ENCODE results near the gene SPINK7. TPM values are rescaled to one million over a fixed set of nuclear protein-coding genes. Genes with fewer than 3 reads are reported as not detected.
"Not testable (repeated sequence)": the region's sequence is repeated elsewhere in the genome, so short reads cannot be mapped to it uniquely, and the experiment has no call there.

SPINK7 gene
- not detected for total RNA-seq
- not detected for polyA plus RNA-seq
- long read RNA-seq, donor 1, result 0 reads
- long read RNA-seq, donor 2, result 0 reads
- long read RNA-seq, donor 3, result 0 reads

- H3K4me3 ChIP-seq, result no peak within 1 kb of the TSS
- H3K27ac ChIP-seq, result no peak within 1 kb of the TSS
- H3K4me1 ChIP-seq, result peaks cover 0 to 11% (median 0%) of the 10 kb centered on the region in 9 donors
- WGBS, 2 donors, result 73% methylated on average over 3 of the region's 3 CpGs
- intact Hi-C loops (cut with DNase I), result no loop called here
- no peak for TF ChIP-seq CTCF (IDR thresholded peaks at IDR 0.05)
- no peaks in the 10 kb centered on the region for H3K27me3 ChIP-seq
- H3K9me3 ChIP-seq, result no peaks in the 10 kb centered on the region
- ATAC-seq (no peak), DNase-seq (no peak)
- no peaks in the 10 kb centered on the region for H3K36me3 ChIP-seq
These were observed at the start of gene SPINK7 for GRCh38 chr5:148312153-148312552. SPINK7 (plus strand) TSS chr5:148312423; CDS start chr5:148312484, 61 bp downstream.

GRCh38 chr5:148267962-148268361 is 44.3 kb upstream of the SPINK7 start:
- H3K36me3 ChIP-seq, result no peaks in the 10 kb centered on the region
- ATAC-seq, result no peak
- 72 to 75% methylated on average over 3 of the region's 3 CpGs for WGBS, 2 donors
- H3K4me1 ChIP-seq, result no peaks in the 10 kb centered on the region
- H3K27me3 ChIP-seq, result no peaks in the 10 kb centered on the region
- no peak for DNase-seq
- peaks cover 0 to 14% (median 4%) of the 10 kb centered on the region in 11 donors for H3K9me3 ChIP-seq
- intact Hi-C loops (cut with DNase I), result no loop called here
- TF ChIP-seq CTCF (IDR thresholded peaks at IDR 0.05), result no peak
- no peak overlapping the region for H3K27ac ChIP-seq
- H3K4me3 ChIP-seq, result no peak overlapping the region

- Histone ChIP-seq H3K9me3 (peaks cover 0 to 14% (median 4%) of the 10 kb centered on the region in 11 donors), H3K4me1 (no peaks in the 10 kb centered on the region), H3K27ac (no peak within 1 kb of the TSS), H3K36me3 (no peaks in the 10 kb centered on the region), H3K27me3 (no peaks in the 10 kb centered on the region), H3K4me3 (no peak within 1 kb of the TSS)
- intact Hi-C loops (cut with DNase I), result no loop called here
- TF ChIP-seq CTCF (IDR thresholded peaks at IDR 0.05), result no peak
- peak in 2 of 8 donors; percentile 64 to 71 for ATAC-seq
- DNase-seq, result no peak
- WGBS, 2 donors, result 76 to 84% methylated on average over 4 of the region's 4 CpGs
These were observed 43.7 kb upstream of the SPINK7 start, which contains the start of gene SPINK13 for GRCh38 chr5:148268566-148268965. SPINK13 (plus strand) TSS chr5:148268794; CDS start chr5:148270073, 1,279 bp downstream.

- H3K9me3 ChIP-seq, result peaks cover 0 to 55% (median 28%) of the 10 kb centered on the region in 11 donors
- H3K4me1 ChIP-seq; ATAC-seq; DNase-seq; H3K4me3 ChIP-seq; intact Hi-C loops (cut with DNase I); H3K36me3 ChIP-seq; H3K27ac ChIP-seq; H3K27me3 ChIP-seq: not testable (repeated sequence)
- 95% methylated on average over 2 of the region's 2 CpGs for WGBS, 2 donors
These were observed 37.1 kb upstream of the SPINK7 start for GRCh38 chr5:148275129-148275528.

GRCh38 chr5:148280893-148281292 is 31.3 kb upstream of the SPINK7 start:
- not testable (repeated sequence) for H3K27me3 ChIP-seq, H3K4me1 ChIP-seq, ATAC-seq, H3K27ac ChIP-seq, DNase-seq, H3K4me3 ChIP-seq
- intact Hi-C loops (cut with DNase I), result loop anchor here in 1 of 10 donors (10.0 kb wide), 1 partner anchor 444 kb away; no protein-coding TSS in a partner anchor
- peaks cover 0 to 12% (median 0%) of the 10 kb centered on the region in 9 donors for H3K36me3 ChIP-seq
- WGBS, 2 donors, result 39 to 53% methylated on average over 5 of the region's 5 CpGs
- peaks cover 0 to 59% (median 23%) of the 10 kb centered on the region in 11 donors for H3K9me3 ChIP-seq

- H3K4me3 ChIP-seq, result not testable (repeated sequence)
These were observed 30.9 kb upstream of the SPINK7 start for GRCh38 chr5:148281336-148281735.

More at GRCh38 chr5:148281336-148281735, 30.9 kb upstream of the SPINK7 start:
- H3K27ac ChIP-seq, H3K27me3 ChIP-seq, DNase-seq, ATAC-seq, H3K4me1 ChIP-seq: not testable (repeated sequence)
- Histone ChIP-seq H3K36me3 (peaks cover 0 to 12% (median 0%) of the 10 kb centered on the region in 9 donors), H3K9me3 (peaks cover 0 to 55% (median 19%) of the 10 kb centered on the region in 11 donors)
- intact Hi-C loops (cut with DNase I), result loop anchor here in 1 of 10 donors (10.0 kb wide), 1 partner anchor 443 kb away; no protein-coding TSS in a partner anchor
- 92 to 97% methylated on average over 4 of the region's 4 CpGs for WGBS, 2 donors
